Measurements from ENCODE around the gene NPTX1. TPM values are rescaled to one million over a fixed set of nuclear protein-coding genes. Genes with fewer than 3 reads are reported as not detected.

The NPTX1 gene
- total and polyA plus RNA-seq, 12 donors: 0.30 to 68.2 (median 5.5) TPM

DNA sequence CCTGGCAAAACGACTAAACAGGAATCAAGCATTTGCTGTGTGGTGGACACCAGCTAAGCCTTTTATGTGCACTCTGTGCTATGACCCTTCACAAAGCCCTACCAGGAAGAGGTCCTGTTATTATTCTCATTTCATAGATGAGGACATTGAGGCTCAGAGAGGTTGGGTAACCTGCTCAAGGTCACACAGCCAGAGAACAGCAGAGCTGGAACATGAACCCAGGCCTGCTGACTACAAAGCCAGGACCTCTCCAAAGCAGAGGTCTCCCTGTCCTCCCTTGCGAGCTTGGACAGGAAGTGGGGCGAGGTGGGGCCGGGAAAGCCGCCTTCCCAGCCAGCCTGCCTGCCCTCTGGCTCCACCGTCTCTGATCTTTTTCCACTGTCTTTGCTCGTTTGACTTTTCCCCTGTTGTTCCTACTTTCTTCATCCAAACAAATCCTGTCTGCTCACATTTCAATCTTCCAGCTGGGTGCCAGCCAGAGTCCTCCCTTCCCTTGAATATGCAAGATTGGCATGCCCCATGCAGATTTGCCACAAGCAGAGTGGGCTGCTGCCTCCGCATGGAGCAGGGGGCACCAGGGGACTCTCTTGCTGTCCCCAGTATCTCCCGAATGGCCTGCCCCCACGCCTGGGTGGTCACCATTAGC lies 44.5 kb upstream of the NPTX1 start:
- intact Hi-C loops (cut with DNase I): no loop called here
- Histone ChIP-seq H3K27me3 (no peaks in the 10 kb centered on the region), H3K27ac (peak overlapping the region in 2 of 5 donors; percentile 26 to 58), H3K4me3 (no peak overlapping the region), H3K36me3 (replicated peaks in 1 of 2) (no peaks in the 10 kb centered on the region), H3K4me1 (replicated peaks in 1 of 2) (no peaks in the 10 kb centered on the region), H3K9me3 (replicated peaks in 1 of 3) (no peaks in the 10 kb centered on the region)
- no peak for TF ChIP-seq POLR2A (IDR thresholded peaks at IDR 0.05)
- TF ChIP-seq, protein P1, sequence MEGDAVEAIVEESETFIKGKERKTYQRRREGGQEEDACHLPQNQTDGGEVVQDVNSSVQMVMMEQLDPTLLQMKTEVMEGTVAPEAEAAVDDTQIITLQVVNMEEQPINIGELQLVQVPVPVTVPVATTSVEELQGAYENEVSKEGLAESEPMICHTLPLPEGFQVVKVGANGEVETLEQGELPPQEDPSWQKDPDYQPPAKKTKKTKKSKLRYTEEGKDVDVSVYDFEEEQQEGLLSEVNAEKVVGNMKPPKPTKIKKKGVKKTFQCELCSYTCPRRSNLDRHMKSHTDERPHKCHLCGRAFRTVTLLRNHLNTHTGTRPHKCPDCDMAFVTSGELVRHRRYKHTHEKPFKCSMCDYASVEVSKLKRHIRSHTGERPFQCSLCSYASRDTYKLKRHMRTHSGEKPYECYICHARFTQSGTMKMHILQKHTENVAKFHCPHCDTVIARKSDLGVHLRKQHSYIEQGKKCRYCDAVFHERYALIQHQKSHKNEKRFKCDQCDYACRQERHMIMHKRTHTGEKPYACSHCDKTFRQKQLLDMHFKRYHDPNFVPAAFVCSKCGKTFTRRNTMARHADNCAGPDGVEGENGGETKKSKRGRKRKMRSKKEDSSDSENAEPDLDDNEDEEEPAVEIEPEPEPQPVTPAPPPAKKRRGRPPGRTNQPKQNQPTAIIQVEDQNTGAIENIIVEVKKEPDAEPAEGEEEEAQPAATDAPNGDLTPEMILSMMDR (IDR thresholded peaks at IDR 0.05): no peak
- 43 to 66% (median 59%) methylated on average over 9 to 10 of the region's 10 CpGs for WGBS, 4 donors
- DNase-seq: peak in 1 of 7 donors; percentile 33

DNA sequence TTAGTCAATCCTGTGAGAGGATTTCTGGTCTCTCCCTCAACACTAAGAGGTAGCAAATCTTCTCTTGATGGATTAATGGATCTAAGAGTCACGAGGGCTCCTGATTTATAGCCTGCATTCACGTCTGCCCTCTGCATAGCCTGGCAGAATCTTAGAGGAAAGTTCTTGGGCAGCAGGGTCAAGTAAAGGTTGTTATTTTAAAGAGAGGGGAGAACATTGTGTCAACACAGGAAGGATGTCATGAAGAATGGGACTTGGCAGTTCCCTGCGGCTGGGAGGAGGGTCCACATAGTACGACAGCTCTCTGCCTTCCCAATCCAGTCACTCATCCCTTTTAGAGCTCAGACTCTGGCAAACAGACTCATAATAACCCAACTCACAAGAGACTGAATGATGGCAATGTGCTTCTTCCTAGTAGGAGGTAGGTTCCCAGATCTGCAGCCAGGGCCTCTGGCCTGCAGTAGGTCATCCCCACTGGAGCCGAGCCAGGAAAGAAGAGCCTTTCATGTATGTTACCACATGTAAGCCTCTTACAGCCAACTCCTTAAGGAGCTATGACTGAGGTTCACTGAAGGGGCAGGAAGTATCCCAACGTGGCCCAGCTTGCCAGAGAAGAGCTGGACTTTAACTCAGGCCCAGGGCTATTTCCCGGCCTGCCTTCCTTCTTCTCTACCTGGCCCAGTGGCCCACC lies 42.8 kb upstream of the NPTX1 start:
- intact Hi-C loops (cut with DNase I): no loop called here
- no peaks in the 10 kb centered on the region for H3K9me3 ChIP-seq (replicated peaks in 1 of 3)

DNA sequence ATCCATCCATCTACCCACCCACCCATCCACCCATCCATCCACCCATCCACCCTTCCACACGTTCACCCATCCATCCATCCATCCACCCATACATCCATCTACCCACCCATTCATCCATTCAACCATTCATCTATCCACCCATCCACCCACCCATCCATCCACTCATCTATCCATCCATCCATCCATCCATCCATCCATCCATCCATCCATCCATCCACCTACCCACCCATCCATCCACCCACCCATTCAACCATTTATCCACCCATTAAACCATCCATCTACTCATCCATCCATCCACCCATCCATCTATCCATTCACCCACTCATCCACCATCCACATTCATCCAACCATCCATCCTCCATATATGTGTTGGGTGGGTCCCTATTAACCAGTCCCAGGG lies 42.0 kb upstream of the NPTX1 start:
- no peak overlapping the region for H3K27ac ChIP-seq
- H3K4me1 ChIP-seq (replicated peaks in 1 of 2): peaks cover 4 to 5% of the 10 kb centered on the region in 2 donors
- no peaks in the 10 kb centered on the region for H3K9me3 ChIP-seq (replicated peaks in 1 of 3)
- no peak overlapping the region for H3K4me3 ChIP-seq
- TF ChIP-seq, protein P1 (IDR thresholded peaks at IDR 0.05): no peak
- no peak for TF ChIP-seq POLR2A (IDR thresholded peaks at IDR 0.05)
- H3K27me3 ChIP-seq: no peaks in the 10 kb centered on the region
- no peak for DNase-seq
- intact Hi-C loops (cut with DNase I): no loop called here
- WGBS, 4 donors: 47 to 67% (median 60%) methylated on average over 1 of the region's 1 CpG
- H3K36me3 ChIP-seq (replicated peaks in 1 of 2): no peaks in the 10 kb centered on the region

More for the DNA sequence above, 42.8 kb upstream of the NPTX1 start:
- H3K36me3 ChIP-seq (replicated peaks in 1 of 2): no peaks in the 10 kb centered on the region
- peak in 3 of 7 donors; percentile 32 to 65 (median 40) for DNase-seq
- no peaks in the 10 kb centered on the region for H3K4me1 ChIP-seq (replicated peaks in 1 of 2)
- TF ChIP-seq, protein P1 (IDR thresholded peaks at IDR 0.05): no peak
- no peak for TF ChIP-seq POLR2A (IDR thresholded peaks at IDR 0.05)
- 35 to 42% (median 38%) methylated on average over 6 to 7 of the region's 7 CpGs for WGBS, 4 donors
- H3K4me3 ChIP-seq: no peak overlapping the region
- no peaks in the 10 kb centered on the region for H3K27me3 ChIP-seq
- peak overlapping the region in 2 of 5 donors; percentile 8 to 47 for H3K27ac ChIP-seq

DNA sequence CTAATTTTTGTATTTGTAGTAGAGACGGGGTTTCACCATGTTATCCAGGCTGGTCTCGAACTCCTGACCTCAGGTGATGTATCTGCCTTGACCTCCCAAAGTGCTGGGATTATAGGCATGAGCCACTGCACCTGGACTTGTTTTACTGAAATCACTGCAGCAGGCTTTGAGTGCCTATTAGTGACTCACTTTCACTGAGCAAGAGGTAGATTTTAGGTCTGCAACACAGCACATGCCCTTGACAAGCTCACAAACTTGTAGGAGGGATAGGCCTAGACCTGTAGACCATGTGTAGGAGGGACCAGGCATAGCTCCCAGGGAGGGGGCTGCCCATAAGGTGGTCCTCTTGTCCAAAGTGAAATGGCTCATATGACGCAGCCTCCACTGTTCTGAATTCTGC lies 41.2 kb upstream of the NPTX1 start:
- no peak for DNase-seq
- 93 to 96% (median 95%) methylated on average over 3 of the region's 3 CpGs for WGBS, 4 donors
- no peaks in the 10 kb centered on the region for H3K27me3 ChIP-seq
- no peak overlapping the region for H3K27ac ChIP-seq
- intact Hi-C loops (cut with DNase I): no loop called here
- H3K9me3 ChIP-seq (replicated peaks in 1 of 3): no peaks in the 10 kb centered on the region
- H3K4me3 ChIP-seq: no peak overlapping the region
- H3K36me3 ChIP-seq (replicated peaks in 1 of 2): no peaks in the 10 kb centered on the region
- TF ChIP-seq POLR2A (IDR thresholded peaks at IDR 0.05): no peak
- TF ChIP-seq, protein P1 (IDR thresholded peaks at IDR 0.05): no peak
- peaks cover 11 to 13% of the 10 kb centered on the region in 2 donors for H3K4me1 ChIP-seq (replicated peaks in 1 of 2)

Measured in adrenal gland (tissue), 12 donors.